HT1080 (cell line): Measurements from ENCODE around the gene ERVH48-1. TPM values are rescaled to one million over a fixed set of nuclear protein-coding genes. Genes with fewer than 3 reads are reported as not detected.
"Not testable (repeated sequence)": the region's sequence is repeated elsewhere in the genome, so short reads cannot be mapped to it uniquely, and the experiment has no call there.

Experiments used
- DNase-seq: peaks from one replicate; pipeline ENCODE4 v3.0.0-alpha.2; 2015; ENCODE audit warnings: low read depth
- polyA plus RNA-seq, 2 experiments: library from polyadenylated mRNA; depleted of rRNA; stranded (reverse); fragments of >200 nt; gene quantifications; 2 replicates each; pipeline ENCODE4 v1.2.3, GENCODE V29; 2015
- total RNA-seq: library from RNA; depleted of rRNA; stranded (reverse); fragments of >200 nt; shearing (Covaris generic); gene quantifications from 2 replicates; pipeline ENCODE4 v1.2.3, GENCODE V29; 2014; rRNA removed

ERVH48-1 gene
- total RNA-seq, result not detected in 2 replicates
- not detected in 2 replicates for polyA plus RNA-seq (2015; cell fraction: cytosol; rRNA removed)
- polyA plus RNA-seq (2015; cell fraction: nucleus; rRNA removed), result not detected in 2 replicates

- no peak for DNase-seq
These were observed at the start of gene ERVH48-1 for GRCh38 chr21:42925114-42925926. ERVH48-1 (minus strand) TSS chr21:42925630; CDS start chr21:42919006, 6,624 bp downstream.

GRCh38 chr21:42973991-42974831, 48.8 kb upstream of the ERVH48-1 start, which contains the start of gene PKNOX1:
PKNOX1 (plus strand) TSS chr21:42974562; CDS start chr21:43004382, 29,820 bp downstream.
- DNase-seq, result peak; percentile 95

- DNase-seq, result no peak
These were observed 48.0 kb upstream of the ERVH48-1 start for GRCh38 chr21:42973309-42973990.

GRCh38 chr21:42971897-42972275, 46.5 kb upstream of the ERVH48-1 start:
- DNase-seq, result no peak

DNA sequence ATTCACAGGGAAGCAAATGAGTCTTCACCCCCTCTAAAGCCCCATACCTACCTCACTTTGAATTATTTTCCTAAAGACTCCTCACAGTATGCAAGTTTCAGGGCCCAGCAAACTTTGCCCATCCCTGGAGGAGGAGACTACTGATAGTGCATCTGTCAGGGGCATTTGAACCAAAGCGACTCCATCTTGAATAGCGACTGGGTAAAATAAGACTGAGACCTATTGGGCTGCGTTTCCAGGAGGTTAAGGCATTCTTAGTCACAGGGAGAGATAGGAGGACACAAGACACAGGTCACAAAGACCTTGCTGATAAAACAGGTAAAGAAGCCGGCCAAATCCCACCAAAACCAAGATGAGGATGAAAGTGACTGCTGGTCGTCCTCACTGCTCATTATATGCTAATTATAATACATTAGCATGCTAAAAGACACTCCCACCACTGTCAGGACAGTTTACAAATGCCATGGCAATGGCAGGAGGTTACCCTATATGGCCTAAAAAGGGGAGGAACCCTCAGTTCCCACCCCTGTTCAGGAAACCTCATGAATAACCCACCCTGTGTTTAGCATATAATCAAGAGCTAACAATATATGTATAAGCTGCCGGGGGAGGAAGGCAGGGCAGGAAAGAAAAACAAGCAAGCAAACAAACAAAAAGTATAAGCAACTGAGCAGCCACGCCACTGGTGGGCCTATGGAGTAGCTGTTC, 45.7 kb upstream of the ERVH48-1 start:
- DNase-seq, result no peak

DNA sequence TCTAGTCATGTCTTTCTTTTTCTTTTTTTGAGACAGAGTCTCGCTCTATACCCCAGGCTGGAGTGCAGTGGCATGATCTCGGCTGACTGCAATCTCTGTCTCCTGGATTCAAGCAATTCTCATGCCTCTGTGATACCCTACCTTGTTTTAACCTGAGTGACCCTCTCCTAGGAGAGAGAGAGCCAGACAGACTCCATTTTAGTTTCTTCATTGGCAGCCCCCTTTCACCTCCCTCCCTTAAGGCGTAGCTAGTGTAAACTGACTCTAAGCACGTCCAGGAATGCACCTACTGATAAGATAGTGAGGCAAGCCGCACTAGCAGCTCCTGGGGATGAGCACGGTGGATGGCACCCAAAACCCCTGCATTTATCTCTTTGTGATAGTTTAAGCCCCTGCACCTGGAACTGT, 43.8 kb upstream of the ERVH48-1 start:
- no peak for DNase-seq

DNA sequence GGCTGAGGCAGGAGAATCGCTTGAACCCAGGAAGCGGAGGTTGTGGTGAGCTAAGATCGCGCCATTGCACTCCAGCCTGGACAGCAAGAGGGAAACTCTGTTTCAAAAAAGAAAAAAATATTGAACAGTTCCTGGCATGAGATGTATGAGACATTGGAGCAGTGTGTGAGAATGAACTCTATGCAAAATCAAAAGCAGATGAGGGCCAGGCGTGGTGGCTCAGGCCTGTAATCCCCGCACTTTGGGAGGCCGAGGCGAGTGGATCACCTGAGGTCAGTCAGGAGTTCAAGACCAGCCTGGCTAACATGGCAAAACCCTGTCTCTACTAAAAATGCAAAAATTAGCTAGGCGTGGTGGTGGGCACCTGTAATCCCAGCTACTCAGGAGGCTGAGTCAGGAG, 42.2 kb upstream of the ERVH48-1 start:
- not testable (repeated sequence) for DNase-seq

DNA sequence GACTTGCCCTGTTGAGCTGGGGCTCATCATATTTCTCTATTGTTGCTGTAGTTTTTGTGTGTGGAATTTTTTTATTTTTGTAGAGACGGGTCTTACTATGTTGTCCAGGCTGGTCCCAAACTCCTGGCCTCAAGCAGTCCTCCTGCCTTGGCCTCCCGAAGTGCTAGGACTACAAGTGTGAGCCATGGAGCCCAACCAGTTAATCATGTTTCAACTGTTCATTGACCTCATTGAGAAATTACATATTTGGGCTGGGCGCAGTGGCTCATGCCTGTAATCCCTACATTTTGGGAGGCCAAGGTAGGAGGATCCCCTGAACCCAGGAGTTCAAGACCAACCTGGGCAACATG, 39.8 kb upstream of the ERVH48-1 start:
- DNase-seq, result no peak

DNA sequence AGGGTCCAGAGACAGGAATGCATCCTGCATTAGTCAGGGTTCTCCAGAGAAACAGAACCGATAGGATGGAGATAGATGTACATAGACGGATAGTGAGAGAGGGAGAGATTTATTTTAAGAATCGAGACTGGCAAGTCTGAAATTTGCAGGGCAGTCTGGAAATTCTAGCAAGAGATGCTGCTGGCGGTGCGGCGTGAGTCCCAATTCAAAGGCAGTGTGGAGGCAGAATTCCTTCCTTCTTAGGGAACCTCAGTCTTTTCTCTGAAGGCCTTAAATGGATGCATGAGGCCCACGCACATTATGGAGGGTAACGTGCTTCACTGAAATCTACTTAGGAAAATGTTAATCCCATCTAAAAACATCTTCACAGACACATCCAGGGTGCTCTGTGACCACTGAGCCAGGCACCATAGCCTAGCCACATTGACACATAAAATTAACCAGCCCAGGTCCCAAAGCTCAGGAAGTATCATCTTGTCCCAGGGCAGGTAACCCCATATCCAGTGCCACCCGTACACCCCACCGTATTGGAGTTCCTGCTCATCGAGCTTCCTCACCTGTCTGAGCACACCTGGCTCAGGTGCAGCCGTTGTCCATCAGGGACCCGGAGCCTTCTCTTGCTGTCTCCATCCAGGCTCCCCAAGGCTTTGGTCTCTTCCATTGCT, 39.2 kb upstream of the ERVH48-1 start:
- no peak for DNase-seq

- no peak for DNase-seq
These were observed 38.7 kb upstream of the ERVH48-1 start for GRCh38 chr21:42964086-42964485.

DNA sequence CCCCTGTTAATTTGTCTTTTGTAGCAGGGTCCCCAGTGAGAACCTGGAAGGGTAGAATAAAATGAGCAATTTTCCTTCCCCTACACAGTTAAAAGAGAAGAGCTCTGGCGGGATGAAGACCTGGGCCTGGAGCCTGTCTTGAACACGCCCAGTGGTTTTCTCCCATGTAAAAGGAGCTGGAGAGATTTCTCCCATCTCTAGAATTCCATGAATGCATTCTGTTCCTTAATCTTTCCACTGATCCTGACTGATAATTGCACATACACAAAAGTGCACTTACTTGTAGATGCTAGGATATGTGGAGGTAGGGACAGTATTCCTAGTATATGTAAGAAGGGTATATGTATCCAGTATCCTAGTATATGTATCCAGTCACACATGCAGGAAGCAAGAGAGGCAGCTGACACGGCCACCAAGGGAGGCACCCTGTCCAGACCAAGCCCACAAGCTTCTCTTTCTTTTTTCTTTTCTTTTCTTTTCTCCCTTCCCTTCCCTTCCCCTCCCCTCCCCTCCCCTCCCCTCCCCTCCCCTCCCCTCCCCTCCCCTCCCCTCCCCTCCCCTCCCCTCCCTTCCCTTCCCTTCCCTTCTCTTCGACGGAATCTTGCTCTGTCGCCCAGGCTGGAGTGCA, 37.1 kb upstream of the ERVH48-1 start:
- DNase-seq, result no peak

GRCh38 chr21:42959728-42960127, 34.3 kb upstream of the ERVH48-1 start:
- no peak for DNase-seq

DNA sequence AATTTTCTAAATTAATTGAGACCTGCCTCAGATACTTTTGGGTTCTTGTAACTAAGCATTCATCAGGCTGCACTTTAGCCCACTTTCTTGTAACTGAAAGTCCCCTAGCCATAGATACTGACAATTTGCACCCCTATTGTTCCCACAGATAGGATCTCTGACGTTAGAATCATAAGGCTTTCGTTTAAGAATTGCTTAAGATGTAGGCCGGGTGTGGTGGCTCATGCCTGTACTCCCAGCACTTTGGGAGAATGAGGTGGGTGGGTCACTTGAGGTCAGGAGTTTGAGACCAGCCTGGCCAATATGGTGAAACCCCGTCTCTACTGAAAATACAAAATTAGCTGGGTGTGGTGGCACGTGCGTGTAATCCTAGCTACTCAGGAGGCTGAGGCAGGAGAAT, 32.7 kb upstream of the ERVH48-1 start:
- DNase-seq, result not testable (repeated sequence)

- DNase-seq, result no peak
These were observed 31.6 kb upstream of the ERVH48-1 start for GRCh38 chr21:42956824-42957630.

DNA sequence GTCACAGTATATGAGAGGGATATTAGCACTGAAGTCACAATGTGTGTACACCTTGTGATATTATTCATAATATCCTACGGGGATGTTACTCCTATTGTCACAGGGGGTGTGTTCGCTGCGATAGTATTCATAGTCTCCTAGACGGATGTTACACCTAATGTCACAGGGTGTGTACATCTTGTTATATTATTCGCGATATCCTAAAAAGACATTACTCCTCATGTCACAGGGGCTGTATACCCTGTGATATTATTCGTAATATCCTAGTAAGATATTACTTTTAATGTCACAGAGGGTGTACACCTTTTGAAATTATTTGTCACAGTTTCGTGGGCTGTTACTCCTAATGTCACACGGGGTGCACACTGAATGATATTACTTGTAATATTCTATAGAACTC, 25.8 kb upstream of the ERVH48-1 start:
- not testable (repeated sequence) for DNase-seq

GRCh38 chr21:42949094-42949755, 23.8 kb upstream of the ERVH48-1 start:
- not testable (repeated sequence) for DNase-seq

DNA sequence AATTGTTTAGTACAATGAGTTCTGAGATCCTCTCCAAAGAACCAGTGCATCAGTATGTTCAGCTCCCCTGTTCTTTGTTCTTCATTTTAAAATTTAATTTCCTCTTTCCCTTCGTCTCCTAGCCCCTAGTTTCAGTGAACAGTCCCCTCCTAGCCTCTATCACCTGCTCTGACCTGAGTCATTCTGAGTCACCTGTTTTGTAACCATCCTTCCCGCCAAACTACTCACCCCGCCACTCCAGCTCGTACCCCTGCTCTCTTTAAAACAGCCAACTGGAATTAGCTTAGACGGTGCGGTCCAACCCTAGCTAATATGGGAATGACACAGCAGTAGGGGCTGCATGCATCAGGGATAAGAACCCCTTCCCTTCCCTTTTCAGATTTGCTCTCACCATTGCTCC, 16.8 kb upstream of the ERVH48-1 start:
- peak; percentile 32 for DNase-seq

- no peak for DNase-seq
These were observed 16.3 kb upstream of the ERVH48-1 start for GRCh38 chr21:42941696-42942085.
